GM18909 (cell line): ENCODE measurements around the gene TMEM245.
A peak's percentile ranks its signal among the peaks of the same experiment; 100 is the strongest.

Experiments used
- ATAC-seq: cut with Tn5 transposase; IDR thresholded peaks from one replicate; pipeline ENCODE4 v1.9.1; 2021; ENCODE audit warnings: mild to moderate bottlenecking; ENCODE audit not compliant: unreplicated experiment, poor library complexity

TMEM245 gene

DNA sequence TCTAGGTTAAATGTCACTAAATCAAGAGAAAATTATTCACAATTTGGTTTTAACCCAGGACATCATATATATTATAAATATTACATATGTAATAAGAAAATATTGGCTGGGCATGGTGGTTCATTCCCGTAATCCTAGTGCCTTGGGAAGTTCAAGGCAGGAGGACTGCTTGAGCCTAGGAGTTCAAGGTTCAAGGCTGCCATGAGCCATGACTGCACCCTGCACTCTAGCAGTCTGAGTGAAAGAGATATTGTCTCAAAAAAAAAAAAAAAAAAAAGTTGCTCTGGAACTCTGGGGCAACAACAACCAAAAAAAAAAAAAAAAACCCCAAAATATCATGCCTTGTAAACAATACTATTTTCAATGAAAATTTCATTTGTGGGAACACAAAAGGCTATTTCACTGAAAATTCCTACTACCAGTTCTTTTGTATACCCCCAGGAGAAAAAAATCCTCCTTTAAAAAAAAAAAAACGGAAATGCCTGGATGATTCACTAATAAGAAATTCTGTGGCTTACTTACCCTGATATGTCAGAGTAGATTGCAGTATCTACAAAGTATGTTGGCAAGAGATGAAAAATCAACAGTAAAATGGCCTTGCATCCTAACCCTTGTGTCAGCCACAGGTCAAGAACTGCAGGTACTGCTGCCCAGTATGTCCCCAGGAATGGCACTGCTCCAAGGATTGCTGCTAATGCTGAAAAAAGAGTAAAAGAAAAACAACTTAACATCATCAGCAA is 83.9 kb downstream of the TMEM245 start:
- no peak for ATAC-seq

DNA sequence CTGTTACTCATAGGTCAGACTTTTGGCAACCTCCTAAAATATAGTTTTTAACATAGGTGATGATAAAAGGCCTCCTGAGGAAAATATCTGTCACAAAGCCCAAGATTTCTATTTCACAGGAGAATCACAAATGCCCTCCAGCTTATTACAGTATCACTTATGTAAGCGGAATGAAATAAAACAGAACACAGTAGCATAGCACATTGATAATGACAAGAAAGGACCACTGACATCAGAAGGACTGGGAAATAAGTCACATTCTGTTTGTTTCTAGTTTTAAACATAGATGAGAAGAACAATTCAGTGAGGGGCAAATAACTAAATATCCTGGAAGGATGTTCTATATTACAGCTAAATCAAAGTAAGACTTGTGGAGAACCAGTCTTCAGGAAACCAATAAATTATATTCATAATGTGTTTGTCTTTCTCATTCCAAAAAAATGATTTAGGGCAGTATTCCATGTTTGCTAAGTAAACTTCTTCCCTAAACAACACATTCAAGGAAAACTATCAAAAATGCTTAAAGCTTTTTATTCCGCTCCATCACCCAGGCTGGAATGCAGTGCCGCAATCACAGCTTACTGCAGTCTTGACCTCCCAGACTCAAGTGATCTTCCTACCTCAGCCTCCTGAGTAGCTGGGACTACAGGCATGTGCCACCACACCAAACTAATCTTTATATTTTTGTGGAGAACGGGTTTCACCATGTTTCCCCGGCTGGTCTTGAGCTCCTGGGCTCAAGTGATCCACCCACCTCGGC is 85.6 kb downstream of the TMEM245 start:
- no peak for ATAC-seq

GRCh38 chr9:109031241-109031640 is 88.5 kb downstream of the TMEM245 start:
- ATAC-seq: no peak

DNA sequence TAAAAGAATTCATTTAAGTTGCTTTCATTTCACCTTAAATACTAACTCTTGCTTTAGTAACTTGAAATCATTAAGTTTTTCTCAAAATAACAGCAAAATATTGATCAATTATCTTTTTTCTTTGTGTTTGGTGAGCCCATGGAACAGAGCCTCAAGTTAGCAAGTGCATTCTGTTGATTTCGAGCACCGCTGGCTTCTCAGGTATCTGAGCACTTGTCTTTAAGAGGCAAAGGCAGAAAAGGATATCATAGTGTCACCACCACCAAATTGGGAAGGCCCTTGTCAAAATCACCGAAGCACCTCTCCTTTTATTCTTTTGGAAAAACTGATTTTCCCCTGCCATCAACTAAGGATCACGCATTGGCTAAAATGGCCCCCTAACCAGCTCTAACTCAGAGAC is 89.3 kb downstream of the TMEM245 start:
- ATAC-seq: no peak

GRCh38 chr9:109028457-109028856 is 91.3 kb downstream of the TMEM245 start:
- ATAC-seq: no peak

GRCh38 chr9:109027176-109027575 is 92.6 kb downstream of the TMEM245 start:
- no peak for ATAC-seq

DNA sequence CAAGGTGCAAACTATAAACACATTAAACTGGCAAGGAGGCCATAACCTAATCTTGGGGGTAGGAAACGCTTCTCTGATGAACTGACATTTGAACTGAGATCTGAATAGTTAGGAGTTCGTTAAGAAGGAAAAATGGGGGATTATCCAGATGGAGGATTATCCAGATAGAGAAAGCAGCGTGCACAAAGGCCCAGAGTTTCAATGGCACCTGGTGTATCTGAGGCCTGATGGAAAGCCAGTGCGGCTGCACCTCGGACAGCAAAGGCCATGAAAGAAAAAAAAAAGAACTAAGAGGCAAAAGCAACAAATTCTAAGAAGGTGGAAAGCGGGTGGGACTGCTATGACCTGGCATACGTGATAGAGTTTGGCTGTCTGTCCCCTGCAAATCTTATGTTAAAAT is 93.4 kb downstream of the TMEM245 start:
- no peak for ATAC-seq

DNA sequence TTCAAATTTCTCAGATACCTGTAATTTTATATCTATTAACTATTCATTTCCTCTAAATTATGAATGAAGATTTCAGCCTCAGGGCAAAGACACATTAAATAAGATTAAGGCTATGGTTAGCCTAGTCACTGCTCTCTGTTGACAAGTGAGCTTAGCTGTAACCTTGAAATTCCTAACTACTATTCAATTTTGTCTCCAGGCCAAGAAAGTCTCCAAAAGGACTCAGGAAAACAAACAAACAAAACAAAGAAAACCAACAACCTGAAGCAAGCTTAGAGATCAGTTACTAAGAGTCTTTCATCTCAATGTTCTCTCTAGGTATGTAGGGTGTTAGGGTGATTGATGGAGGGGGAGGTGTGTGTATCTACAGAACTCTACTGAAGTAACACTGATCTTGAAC is 96.9 kb downstream of the TMEM245 start:
- no peak for ATAC-seq

- ATAC-seq: no peak
Observed at GRCh38 chr9:109020581-109021511, 98.9 kb downstream of the TMEM245 start.

DNA sequence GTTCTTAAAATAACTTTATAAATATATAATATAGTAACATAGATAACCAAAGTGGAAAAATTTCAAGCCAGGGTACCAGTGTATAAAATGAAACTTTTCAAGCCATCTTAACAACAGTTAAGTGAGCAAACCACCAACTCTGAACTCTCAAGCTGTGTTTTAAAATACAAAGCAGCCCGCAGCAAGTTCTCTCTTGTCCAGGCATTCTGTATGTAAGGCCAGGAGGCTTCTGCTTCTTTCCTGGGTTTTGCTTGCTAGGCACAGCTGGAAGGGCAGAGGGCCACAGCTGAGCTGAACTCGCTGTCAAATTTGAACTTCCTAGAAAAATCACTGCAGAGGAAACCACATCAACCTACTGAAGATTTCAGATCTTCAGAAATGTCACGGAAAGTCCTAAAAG is 99.6 kb downstream of the TMEM245 start:
- no peak for ATAC-seq

DNA sequence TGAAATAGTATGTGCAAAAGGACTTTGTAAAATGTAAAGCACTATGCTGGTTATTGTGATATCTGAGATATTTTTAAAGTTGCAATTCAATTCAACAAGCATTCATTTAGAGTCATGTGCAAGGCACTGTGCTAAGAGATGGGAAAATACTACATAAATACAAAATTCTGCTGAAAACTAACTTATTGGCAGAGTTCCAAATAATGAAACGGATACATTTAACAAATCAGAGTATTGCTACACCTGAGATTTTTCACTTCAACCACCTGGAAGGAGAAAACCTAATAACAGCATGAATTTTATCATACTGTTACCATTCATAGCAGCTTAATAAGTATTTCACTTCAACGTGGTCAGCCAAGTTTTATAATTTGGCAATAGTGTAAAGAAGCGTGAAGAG is 100.3 kb downstream of the TMEM245 start:
- ATAC-seq: no peak

DNA sequence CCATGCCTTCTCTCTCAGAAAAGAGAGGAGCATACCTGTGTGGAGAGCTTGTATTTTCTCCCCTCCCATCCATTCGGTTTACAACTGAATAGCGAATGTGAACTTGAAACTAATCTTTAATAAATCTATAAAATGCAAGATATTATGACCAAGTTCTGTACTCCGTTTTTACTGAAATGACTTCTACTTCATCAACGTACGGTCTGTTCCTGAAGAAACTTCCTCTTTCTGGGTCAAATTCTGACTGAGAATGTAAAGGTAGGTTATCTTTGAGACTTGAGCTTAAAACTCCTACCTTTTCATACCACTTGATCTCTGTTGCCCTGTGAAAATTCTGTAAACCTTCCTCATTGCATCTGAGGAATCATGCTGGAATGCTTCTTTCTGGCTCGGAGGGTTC is 102.3 kb downstream of the TMEM245 start:
- ATAC-seq: peak; percentile 35

- ATAC-seq: no peak
Observed at GRCh38 chr9:109017061-109017460, 102.7 kb downstream of the TMEM245 start.

GRCh38 chr9:109016132-109016531 is 103.6 kb downstream of the TMEM245 start:
- no peak for ATAC-seq

GRCh38 chr9:109014608-109015280 is 105.0 kb downstream of the TMEM245 start:
- ATAC-seq: no peak

- no peak for ATAC-seq
Observed at GRCh38 chr9:109013679-109014607, 105.8 kb downstream of the TMEM245 start.

- ATAC-seq: peak; percentile 75
Observed at GRCh38 chr9:109012876-109013678, 106.7 kb downstream of the TMEM245 start, which contains the start of gene CTNNAL1. TSS of gene CTNNAL1 (minus strand) at chr9:109013499. CDS start at chr9:109013442, 57 bp downstream.
